Measurements from ENCODE around the gene RGS3. TPM values are rescaled to one million over a fixed set of nuclear protein-coding genes. Genes with fewer than 3 reads are reported as not detected.
A peak's percentile ranks its signal among the peaks of the same experiment; 100 is the strongest.

RGS3 gene
- total RNA-seq, 1 donor from 2014 or later: 66.2 TPM

DNA sequence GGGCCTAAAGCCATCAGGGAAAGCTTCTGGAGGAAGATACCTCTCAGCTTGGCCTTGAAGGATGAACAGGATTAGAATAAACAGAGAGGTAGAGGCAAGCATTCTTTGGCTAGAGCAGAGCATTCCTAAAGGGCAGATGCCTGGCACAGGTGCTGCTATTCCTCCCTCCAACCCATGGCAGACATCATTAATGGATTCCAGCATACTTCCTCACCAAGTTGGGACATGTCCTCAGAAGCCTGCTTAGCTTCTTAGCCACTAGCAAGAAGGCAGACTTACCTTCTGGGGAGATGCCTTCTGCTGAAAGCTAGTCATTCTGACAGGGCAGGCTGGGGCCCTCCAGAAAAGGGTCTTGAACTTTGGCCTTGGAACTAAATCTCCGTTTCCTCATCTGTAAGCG lies 122.0 kb downstream of the RGS3 start:
- H3K36me3 ChIP-seq: peaks cover 43% of the 10 kb centered on the region
- no peak for DNase-seq
- intact Hi-C loops (cut with DNase I): loop anchor here (10.0 kb wide), 1 partner anchor 141 kb away; no protein-coding TSS in a partner anchor
- peak overlapping the region; percentile 38 for H3K27ac ChIP-seq
- H3K9me3 ChIP-seq: no peaks in the 10 kb centered on the region
- H3K27me3 ChIP-seq (ENCODE audit: low read depth): no peaks in the 10 kb centered on the region
- TF ChIP-seq, protein P1, sequence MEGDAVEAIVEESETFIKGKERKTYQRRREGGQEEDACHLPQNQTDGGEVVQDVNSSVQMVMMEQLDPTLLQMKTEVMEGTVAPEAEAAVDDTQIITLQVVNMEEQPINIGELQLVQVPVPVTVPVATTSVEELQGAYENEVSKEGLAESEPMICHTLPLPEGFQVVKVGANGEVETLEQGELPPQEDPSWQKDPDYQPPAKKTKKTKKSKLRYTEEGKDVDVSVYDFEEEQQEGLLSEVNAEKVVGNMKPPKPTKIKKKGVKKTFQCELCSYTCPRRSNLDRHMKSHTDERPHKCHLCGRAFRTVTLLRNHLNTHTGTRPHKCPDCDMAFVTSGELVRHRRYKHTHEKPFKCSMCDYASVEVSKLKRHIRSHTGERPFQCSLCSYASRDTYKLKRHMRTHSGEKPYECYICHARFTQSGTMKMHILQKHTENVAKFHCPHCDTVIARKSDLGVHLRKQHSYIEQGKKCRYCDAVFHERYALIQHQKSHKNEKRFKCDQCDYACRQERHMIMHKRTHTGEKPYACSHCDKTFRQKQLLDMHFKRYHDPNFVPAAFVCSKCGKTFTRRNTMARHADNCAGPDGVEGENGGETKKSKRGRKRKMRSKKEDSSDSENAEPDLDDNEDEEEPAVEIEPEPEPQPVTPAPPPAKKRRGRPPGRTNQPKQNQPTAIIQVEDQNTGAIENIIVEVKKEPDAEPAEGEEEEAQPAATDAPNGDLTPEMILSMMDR (IDR thresholded peaks at IDR 0.05): no peak
- H3K4me3 ChIP-seq: no peak overlapping the region
- no peak for ATAC-seq
- peaks cover 91% of the 10 kb centered on the region for H3K4me1 ChIP-seq

DNA sequence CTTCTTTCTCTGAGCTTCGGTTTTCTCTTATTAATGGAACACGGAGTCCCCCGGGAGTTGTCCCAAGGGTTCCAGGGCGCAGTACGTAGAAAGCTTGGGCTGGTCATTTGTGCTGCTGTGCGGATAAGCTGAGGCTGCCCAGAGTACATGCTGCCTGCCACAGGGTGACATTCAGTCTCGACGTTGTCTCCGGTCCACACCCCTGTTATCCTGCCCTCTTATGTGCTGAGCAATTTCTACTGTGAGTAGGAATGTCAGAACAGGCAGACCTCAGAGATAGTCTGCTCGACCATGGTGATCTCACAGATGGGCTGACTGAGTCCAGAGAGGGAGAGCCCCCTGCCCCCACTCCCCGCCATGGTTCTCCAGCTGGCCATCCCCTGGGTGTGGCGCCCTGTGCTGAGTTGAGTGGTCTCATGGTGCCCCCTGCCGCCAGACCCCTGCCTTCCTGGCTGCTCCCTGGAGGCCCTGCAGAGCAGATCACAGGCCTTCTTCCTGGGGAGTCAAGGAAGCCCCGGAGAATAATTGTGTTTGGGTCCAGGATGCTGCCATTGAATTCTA lies 124.0 kb downstream of the RGS3 start:
- no peaks in the 10 kb centered on the region for H3K27me3 ChIP-seq (ENCODE audit: low read depth)
- no peak overlapping the region for H3K4me3 ChIP-seq
- TF ChIP-seq, protein P1 (IDR thresholded peaks at IDR 0.05): peak; percentile 45
- intact Hi-C loops (cut with DNase I): loop anchor here (10.0 kb wide), 1 partner anchor 143 kb away; no protein-coding TSS in a partner anchor
- H3K4me1 ChIP-seq: peaks cover 90% of the 10 kb centered on the region
- H3K9me3 ChIP-seq: no peaks in the 10 kb centered on the region
- peak; percentile 54 for DNase-seq
- H3K27ac ChIP-seq: peak overlapping the region; percentile 76
- peaks cover 57% of the 10 kb centered on the region for H3K36me3 ChIP-seq
- ATAC-seq: peak; percentile 12 to 20

DNA sequence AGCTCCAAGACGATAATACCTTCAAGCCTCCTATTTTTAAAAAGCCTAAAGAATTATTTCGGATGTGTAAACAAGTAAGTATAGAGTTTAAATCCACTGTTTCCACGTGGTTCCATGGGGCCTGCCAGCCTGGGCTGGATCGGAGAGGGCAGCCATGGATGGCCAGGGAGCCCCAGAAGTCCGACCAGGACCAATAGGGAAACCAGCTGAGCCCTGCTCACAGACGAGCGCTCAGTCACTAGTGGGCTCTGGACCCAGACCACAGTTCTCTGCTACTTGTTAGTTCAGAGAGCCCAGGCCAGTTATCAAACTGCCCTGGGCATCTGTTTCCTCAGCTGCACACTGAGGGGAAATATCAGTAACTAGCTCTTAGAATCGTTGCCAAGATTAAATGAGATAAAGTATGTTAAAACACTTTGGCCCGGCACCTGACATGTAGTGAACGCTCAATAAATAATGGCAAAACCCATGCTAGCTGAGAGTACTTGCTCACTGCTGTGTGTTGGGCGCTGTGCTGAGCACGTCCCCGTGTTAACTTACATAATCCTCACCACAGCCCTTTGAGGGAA lies 124.8 kb downstream of the RGS3 start:
- DNase-seq (peak; percentile 37), ATAC-seq (no peak)
- no peak overlapping the region for H3K4me3 ChIP-seq
- intact Hi-C loops (cut with DNase I): loop anchor here (10.0 kb wide), 1 partner anchor 144 kb away; no protein-coding TSS in a partner anchor
- no peaks in the 10 kb centered on the region for H3K27me3 ChIP-seq (ENCODE audit: low read depth)
- peaks cover 89% of the 10 kb centered on the region for H3K4me1 ChIP-seq
- H3K27ac ChIP-seq: peak overlapping the region; percentile 76
- H3K36me3 ChIP-seq: peaks cover 54% of the 10 kb centered on the region
- no peaks in the 10 kb centered on the region for H3K9me3 ChIP-seq
- TF ChIP-seq, protein P1 (IDR thresholded peaks at IDR 0.05): no peak

DNA sequence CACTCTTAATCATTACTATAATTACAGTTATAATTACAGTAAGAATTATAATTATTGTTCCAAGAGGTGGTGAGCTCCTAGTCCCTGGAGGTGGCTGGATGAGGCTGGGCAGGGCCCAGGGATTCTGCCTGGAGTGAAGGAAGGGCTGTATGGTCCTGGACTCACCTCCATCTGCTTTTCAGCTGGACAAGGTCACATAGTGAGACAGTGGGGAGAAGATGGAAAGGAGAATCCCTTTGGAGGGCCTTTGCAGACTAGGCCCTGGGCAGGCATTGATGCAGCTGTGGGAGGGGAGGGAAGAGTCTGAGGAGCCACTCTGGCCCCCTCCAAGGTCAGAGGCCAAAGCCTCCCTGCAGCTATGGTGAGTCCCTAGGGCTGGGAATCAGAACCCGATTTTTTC lies 125.4 kb downstream of the RGS3 start:
- Histone ChIP-seq H3K4me1 (peaks cover 89% of the 10 kb centered on the region), H3K9me3 (no peaks in the 10 kb centered on the region), H3K36me3 (peaks cover 48% of the 10 kb centered on the region), H3K27ac (peak overlapping the region; percentile 76), H3K27me3 (ENCODE audit: low read depth) (no peaks in the 10 kb centered on the region), H3K4me3 (no peak overlapping the region)
- ATAC-seq (no peak), DNase-seq (peak; percentile 33)
- TF ChIP-seq, protein P1 (IDR thresholded peaks at IDR 0.05): no peak
- intact Hi-C loops (cut with DNase I): loop anchor here (10.0 kb wide), 1 partner anchor 144 kb away; no protein-coding TSS in a partner anchor

DNA sequence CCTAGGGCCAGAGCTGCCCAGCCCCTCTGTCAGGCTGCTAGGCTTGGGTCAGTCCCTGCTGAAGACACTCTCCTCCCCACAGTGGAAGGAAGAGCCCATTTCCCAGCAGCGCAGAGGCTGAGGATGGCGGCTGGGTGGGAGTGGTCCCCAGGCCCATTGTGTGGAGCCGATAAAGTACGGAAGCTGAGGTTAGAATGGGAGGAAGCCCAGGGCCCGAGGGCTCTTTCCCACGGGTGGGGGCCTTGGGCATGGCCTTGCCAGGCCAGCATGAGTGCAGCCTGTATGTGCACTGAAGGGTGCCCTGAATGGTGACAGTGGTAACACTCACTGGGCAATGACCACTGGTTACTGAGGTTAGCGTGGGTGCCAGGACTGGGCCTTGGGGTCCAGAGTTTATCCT lies 125.9 kb downstream of the RGS3 start:
- ATAC-seq (peak; percentile 9 to 30), DNase-seq (peak; percentile 61)
- Histone ChIP-seq H3K4me1 (peaks cover 85% of the 10 kb centered on the region), H3K27ac (peak overlapping the region; percentile 76), H3K4me3 (no peak overlapping the region), H3K36me3 (peaks cover 46% of the 10 kb centered on the region), H3K27me3 (ENCODE audit: low read depth) (no peaks in the 10 kb centered on the region), H3K9me3 (no peaks in the 10 kb centered on the region)
- intact Hi-C loops (cut with DNase I): loop anchor here (10.0 kb wide), 1 partner anchor 145 kb away; no protein-coding TSS in a partner anchor
- TF ChIP-seq, protein P1 (IDR thresholded peaks at IDR 0.05): no peak

All from lower lobe of right lung (tissue), 2 donors.